WTC11 (cell line): Measurements from ENCODE around the gene IRF2. TPM values are rescaled to one million over a fixed set of nuclear protein-coding genes. Genes with fewer than 3 reads are reported as not detected.

ENCODE experiments used
- ATAC-seq: fragments of 200-7000 bp; cut with Tn5 transposase; 2 replicates; pipeline ENCODE4 v1.10.0; 2021; ENCODE audit warnings: mild to moderate bottlenecking, moderate library complexity
- CTCF ChIA-PET: fragments of 300-600 bp; sonication (Branson Sonifier 250); formaldehyde crosslinking; loops from one replicate; lab custom pipeline; 2021; ENCODE audit warnings: antibody characterized with exemption; lab: Charles Lee
- POLR2A ChIA-PET: fragments of 350-600 bp; sonication (Branson Sonifier 250); formaldehyde crosslinking; loops from one replicate; lab custom pipeline; 2021; ENCODE audit warnings: antibody characterized with exemption; lab: Charles Lee
- DNase-seq: peaks from one replicate; pipeline ENCODE4 v3.0.0; 2021; ENCODE audit warnings: low spot score
- H3K27ac Mint-ChIP-seq: 2 replicates; pipeline ENCODE4 v1.8.0; 2021; ENCODE audit warnings: mixed read lengths
- H3K27me3 Mint-ChIP-seq: 2 replicates; pipeline ENCODE4 v1.8.0; 2021; ENCODE audit warnings: low read depth, mild to moderate bottlenecking, moderate library complexity, mixed read lengths
- H3K36me3 Mint-ChIP-seq: 2 replicates; pipeline ENCODE4 v1.8.0; 2021; ENCODE audit warnings: mixed read lengths
- H3K4me1 Mint-ChIP-seq: 2 replicates; pipeline ENCODE4 v1.8.0; 2022; ENCODE audit warnings: mixed read lengths
- H3K4me3 Mint-ChIP-seq: 2 replicates; pipeline ENCODE4 v1.8.0; 2021; ENCODE audit warnings: mild to moderate bottlenecking, moderate library complexity, mixed read lengths
- H3K9me3 Mint-ChIP-seq: 2 replicates; pipeline ENCODE4 v1.8.0; 2021; ENCODE audit warnings: mixed read lengths
- ATF2 ChIP-seq: sonication (generic); formaldehyde crosslinking; IDR thresholded peaks from 2 replicates; pipeline ENCODE4 v1.8.1; 2022; ENCODE audit warnings: low read depth, missing genetic modification reagents, borderline replicate concordance
- ATF3 ChIP-seq: sonication (generic); formaldehyde crosslinking; conservative IDR thresholded peaks from 2 replicates; pipeline ENCODE4 v1.8.1; 2022; ENCODE audit warnings: mild to moderate bottlenecking, missing genetic modification reagents
- E2F5 ChIP-seq: sonication (generic); formaldehyde crosslinking; IDR thresholded peaks from 2 replicates; pipeline ENCODE4 v1.8.1; 2022; ENCODE audit warnings: mild to moderate bottlenecking, moderate library complexity, missing genetic modification reagents
- ELF4 ChIP-seq: sonication (generic); formaldehyde crosslinking; IDR thresholded peaks from 2 replicates; pipeline ENCODE4 v1.8.1; 2022; ENCODE audit warnings: low read depth, mild to moderate bottlenecking, moderate library complexity, missing genetic modification reagents
- ERG ChIP-seq: fragments of 250-450 bp; sonication (Bioruptor Pico); IDR thresholded peaks from 2 replicates; pipeline ENCODE4 v1.8.0; 2021; ENCODE audit warnings: mild to moderate bottlenecking
- ESRRA ChIP-seq: sonication (generic); formaldehyde crosslinking; IDR thresholded peaks from 2 replicates; pipeline ENCODE4 v1.8.1; 2022; ENCODE audit warnings: mild to moderate bottlenecking, missing genetic modification reagents, borderline replicate concordance
- GABPB1 ChIP-seq: sonication (generic); formaldehyde crosslinking; IDR thresholded peaks from 2 replicates; pipeline ENCODE4 v1.8.1; 2023; ENCODE audit warnings: mild to moderate bottlenecking, missing genetic modification reagents
- GRHL2 ChIP-seq: fragments of 250-450 bp; sonication (Bioruptor Pico); IDR thresholded peaks from 2 replicates; pipeline ENCODE4 v1.8.0; 2022; ENCODE audit warnings: mild to moderate bottlenecking, moderate library complexity; ENCODE audit not compliant: insufficient replicate concordance, severe bottlenecking
- IRF2 ChIP-seq: sonication (generic); formaldehyde crosslinking; IDR thresholded peaks from 2 replicates; pipeline ENCODE4 v1.8.0; 2022; ENCODE audit warnings: low read depth, missing genetic modification reagents, borderline replicate concordance
- JAZF1 ChIP-seq: fragments of 250-450 bp; sonication (Bioruptor Pico); IDR thresholded peaks from 2 replicates; pipeline ENCODE4 v1.9.0; 2021; ENCODE audit warnings: moderate library complexity, mild to moderate bottlenecking, inconsistent platforms
- JUN ChIP-seq: sonication (generic); formaldehyde crosslinking; IDR thresholded peaks from 2 replicates; pipeline ENCODE4 v1.8.0; 2023; ENCODE audit warnings: mild to moderate bottlenecking, missing genetic modification reagents
- MAX ChIP-seq: sonication (generic); formaldehyde crosslinking; IDR thresholded peaks from 2 replicates; pipeline ENCODE4 v1.8.0; 2022; ENCODE audit warnings: mild to moderate bottlenecking, missing genetic modification reagents
- NFATC4 ChIP-seq: fragments of 250-450 bp; sonication (Bioruptor Pico); IDR thresholded peaks from 2 replicates; pipeline ENCODE4 v1.9.0; 2021; ENCODE audit warnings: mild to moderate bottlenecking
- PRDM15 ChIP-seq: sonication (generic); formaldehyde crosslinking; IDR thresholded peaks from 2 replicates; pipeline ENCODE4 v1.8.0; 2022; ENCODE audit warnings: missing genetic modification reagents
- SMAD3 ChIP-seq: sonication (generic); formaldehyde crosslinking; IDR thresholded peaks from 2 replicates; pipeline ENCODE4 v1.8.0; 2022; ENCODE audit warnings: missing genetic modification reagents, mild to moderate bottlenecking, borderline replicate concordance
- ZBTB21 ChIP-seq: sonication (generic); formaldehyde crosslinking; IDR thresholded peaks from 2 replicates; pipeline ENCODE4 v1.8.1; 2023; ENCODE audit warnings: mild to moderate bottlenecking, missing genetic modification reagents, borderline replicate concordance
- ZNF138 ChIP-seq: sonication (generic); formaldehyde crosslinking; conservative IDR thresholded peaks from 2 replicates; pipeline ENCODE4 v1.8.1; 2022; ENCODE audit warnings: mild to moderate bottlenecking, moderate library complexity, missing genetic modification reagents
- ZNF317 ChIP-seq: sonication (generic); formaldehyde crosslinking; IDR thresholded peaks from 2 replicates; pipeline ENCODE4 v1.8.1; 2023; ENCODE audit warnings: low read depth, mild to moderate bottlenecking, moderate library complexity, missing genetic modification reagents, borderline replicate concordance
- ZNF416 ChIP-seq: fragments of 250-450 bp; sonication (Bioruptor Pico); IDR thresholded peaks from 2 replicates; pipeline ENCODE4 v1.9.0; 2021; ENCODE audit warnings: mild to moderate bottlenecking, inconsistent platforms
- ZNF423 ChIP-seq: fragments of 250-450 bp; sonication (Bioruptor Pico); IDR thresholded peaks from 2 replicates; pipeline ENCODE4 v2.1.2; 2022; ENCODE audit warnings: mild to moderate bottlenecking, moderate library complexity
- total RNA-seq: library from RNA; stranded (reverse); gene quantifications from 3 replicates; pipeline ENCODE4 v1.2.3, GENCODE V29; 2021

The IRF2 gene
- total RNA-seq, 1 experiment from 2014 or later = 11.8 TPM

- ATAC-seq (no peak), DNase-seq (no peak)
- TF ChIP-seq PRDM15 (CRISPR knock-in tag) (no peak), E2F5 (no peak), ZBTB21 (CRISPR knock-in tag) (no peak), JAZF1 (CRISPR knock-in tag) (no peak), ZNF416 (CRISPR knock-in tag) (no peak), ELF4 (no peak), IRF2 (CRISPR knock-in tag) (no peak), GRHL2 (no peak), NFATC4 (CRISPR knock-in tag) (no peak), GABPB1 (CRISPR knock-in tag) (no peak), ZNF138 (no peak), ZNF317 (CRISPR knock-in tag) (no peak)
- ChIA-PET CTCF (interaction anchor here (0.9 to 1.7 kb wide), 2 partner anchors 9 to 250 kb away, joined by 3 to 6 read pairs; no protein-coding TSS in a partner anchor), POLR2A (no interaction called here)
- Mint-ChIP-seq H3K27ac (no peak overlapping the region), H3K27me3 (peaks cover 5% of the 10 kb centered on the region; the same call in 1 of the 2 replicates), H3K36me3 (peaks cover 13% of the 10 kb centered on the region), H3K9me3 (peaks cover 25% of the 10 kb centered on the region), H3K4me3 (no peak overlapping the region), H3K4me1 (peaks cover 21% of the 10 kb centered on the region)
Observed at GRCh38 chr4:184513802-184514120, 39.4 kb upstream of the IRF2 start.

- ChIA-PET POLR2A (no interaction called here), CTCF (no interaction called here)
- H3K27me3 Mint-ChIP-seq = peaks cover 5% of the 10 kb centered on the region; the same call in 1 of the 2 replicates
- ATAC-seq = no peak
- DNase-seq = no peak
- peaks cover 13% of the 10 kb centered on the region for H3K9me3 Mint-ChIP-seq
- H3K36me3 Mint-ChIP-seq = peaks cover 8% of the 10 kb centered on the region
- no peak overlapping the region for H3K4me3 Mint-ChIP-seq
- H3K27ac Mint-ChIP-seq = no peak overlapping the region
- TF ChIP-seq E2F5 (no peak), SMAD3 (CRISPR knock-in tag) (no peak), JUN (CRISPR knock-in tag) (no peak), ATF3 (CRISPR knock-in tag) (no peak)
- TF ChIP-seq, all 79 proteins: peak for 0
- peaks cover 21% of the 10 kb centered on the region for H3K4me1 Mint-ChIP-seq
Observed at GRCh38 chr4:184511156-184511555, 36.8 kb upstream of the IRF2 start.

GRCh38 chr4:184510401-184510800, 36.1 kb upstream of the IRF2 start:
- H3K27ac Mint-ChIP-seq = no peak overlapping the region
- DNase-seq (no peak), ATAC-seq (no peak)
- peaks cover 21% of the 10 kb centered on the region for H3K4me1 Mint-ChIP-seq
- peaks cover 8% of the 10 kb centered on the region for H3K36me3 Mint-ChIP-seq
- ChIA-PET CTCF (no interaction called here), POLR2A (no interaction called here)
- H3K9me3 Mint-ChIP-seq = peaks cover 13% of the 10 kb centered on the region
- peaks cover 5% of the 10 kb centered on the region; the same call in 1 of the 2 replicates for H3K27me3 Mint-ChIP-seq
- H3K4me3 Mint-ChIP-seq = no peak overlapping the region
- no peak for TF ChIP-seq PRDM15 (CRISPR knock-in tag)
- no peak for TF ChIP-seq ATF2
- TF ChIP-seq ESRRA (CRISPR knock-in tag) = no peak
- TF ChIP-seq ZNF423 (CRISPR knock-in tag) = no peak
- TF ChIP-seq ERG (CRISPR knock-in tag) = no peak
- no peak for TF ChIP-seq MAX
